ENCODE results near the gene LHX1.

LHX1 gene

DNA sequence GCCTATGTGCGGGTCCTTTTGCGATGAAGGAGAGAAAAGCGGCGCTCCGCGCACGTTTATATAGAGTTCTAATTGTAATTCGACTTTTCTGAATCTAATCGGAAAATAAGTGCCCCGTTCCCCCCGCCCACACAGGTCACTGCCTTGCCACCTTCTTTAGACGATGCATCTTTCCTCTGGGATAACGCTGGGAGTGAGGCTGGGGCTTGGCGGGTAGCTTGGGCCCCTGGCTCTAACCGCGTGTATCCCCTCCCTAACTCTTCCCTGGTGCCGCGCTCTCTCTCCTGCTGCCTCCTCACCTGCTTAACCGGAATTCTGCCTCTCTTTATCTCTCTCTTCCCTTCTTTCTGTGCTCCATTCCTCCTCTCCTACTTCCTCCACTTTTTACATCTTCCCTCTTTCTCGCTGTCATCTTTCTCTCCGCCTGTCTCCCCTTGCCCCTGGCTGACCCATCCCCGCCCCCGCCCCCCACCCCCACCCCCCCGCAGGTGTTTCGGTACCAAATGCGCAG, 2.6 kb downstream of the LHX1 start:
- DNase-seq = no peak

DNA sequence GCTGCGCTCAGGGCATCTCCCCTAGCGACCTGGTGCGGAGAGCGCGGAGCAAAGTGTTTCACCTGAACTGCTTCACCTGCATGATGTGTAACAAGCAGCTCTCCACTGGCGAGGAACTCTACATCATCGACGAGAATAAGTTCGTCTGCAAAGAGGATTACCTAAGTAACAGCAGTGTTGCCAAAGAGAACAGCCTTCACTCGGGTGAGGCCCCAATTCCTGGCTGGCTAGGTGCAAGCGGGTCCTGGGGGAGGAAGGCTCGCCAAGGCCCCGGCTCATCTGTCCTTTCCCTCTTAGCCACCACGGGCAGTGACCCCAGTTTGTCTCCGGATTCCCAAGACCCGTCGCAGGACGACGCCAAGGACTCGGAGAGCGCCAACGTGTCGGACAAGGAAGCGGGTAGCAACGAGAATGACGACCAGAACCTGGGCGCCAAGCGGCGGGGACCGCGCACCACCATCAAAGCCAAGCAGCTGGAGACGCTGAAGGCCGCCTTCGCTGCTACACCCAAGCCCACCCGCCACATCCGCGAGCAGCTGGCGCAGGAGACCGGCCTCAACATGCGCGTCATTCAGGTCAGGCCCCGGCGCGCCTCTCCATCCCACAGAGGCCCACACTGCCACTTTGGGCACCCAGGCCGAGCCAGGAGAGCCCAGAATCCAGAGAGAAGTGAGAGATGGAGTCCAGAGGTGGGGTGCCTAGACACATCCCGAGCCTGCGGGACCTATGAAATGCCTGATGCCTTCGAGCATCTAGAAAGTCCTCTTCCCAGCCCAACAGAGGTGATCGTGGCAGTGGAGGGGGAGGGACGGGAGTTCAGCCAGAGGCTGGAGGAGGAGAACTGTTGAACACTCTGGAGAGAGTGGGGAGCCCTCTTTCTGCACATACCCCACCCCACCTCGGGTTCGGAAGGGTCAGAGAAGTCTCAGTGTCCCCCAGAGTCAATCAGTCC, 3.3 kb downstream of the LHX1 start:
- DNase-seq = no peak

DNA sequence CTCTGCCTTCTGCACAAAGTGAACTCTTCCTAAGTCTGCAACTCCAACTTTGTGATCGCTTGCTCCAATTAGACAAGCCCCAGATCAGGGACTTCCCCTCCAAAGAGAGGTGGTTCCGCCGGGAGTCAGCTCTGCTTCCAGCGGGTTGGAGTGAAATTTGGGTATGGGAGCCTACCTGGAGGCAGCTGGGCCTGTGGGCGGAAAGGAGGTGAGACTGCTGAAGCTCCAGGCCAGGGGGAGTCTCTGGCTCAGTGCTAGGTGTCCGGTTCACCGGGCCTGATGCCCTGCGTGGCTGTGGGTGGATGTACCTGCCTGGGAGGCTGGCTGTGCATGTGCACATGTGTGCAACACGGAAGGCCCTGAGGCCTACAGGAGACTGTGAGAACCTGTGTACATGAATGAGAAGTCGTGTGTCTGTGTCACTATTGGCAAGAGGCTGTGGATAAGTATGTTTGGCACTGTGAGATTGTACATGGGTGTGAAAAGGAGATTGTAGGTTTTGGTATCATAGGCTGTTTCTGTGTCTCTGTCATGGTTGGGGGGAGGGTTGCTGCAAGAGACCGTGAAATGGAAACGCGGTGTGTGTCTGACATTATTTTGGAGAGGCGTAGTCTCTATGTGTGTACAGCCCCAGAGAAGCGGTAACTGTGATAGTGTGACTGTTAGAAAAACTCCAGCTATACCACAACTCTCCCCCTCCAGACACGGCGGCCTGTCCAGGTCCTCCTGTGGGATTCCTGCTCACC, 4.2 kb downstream of the LHX1 start:
- no peak for DNase-seq

DNA sequence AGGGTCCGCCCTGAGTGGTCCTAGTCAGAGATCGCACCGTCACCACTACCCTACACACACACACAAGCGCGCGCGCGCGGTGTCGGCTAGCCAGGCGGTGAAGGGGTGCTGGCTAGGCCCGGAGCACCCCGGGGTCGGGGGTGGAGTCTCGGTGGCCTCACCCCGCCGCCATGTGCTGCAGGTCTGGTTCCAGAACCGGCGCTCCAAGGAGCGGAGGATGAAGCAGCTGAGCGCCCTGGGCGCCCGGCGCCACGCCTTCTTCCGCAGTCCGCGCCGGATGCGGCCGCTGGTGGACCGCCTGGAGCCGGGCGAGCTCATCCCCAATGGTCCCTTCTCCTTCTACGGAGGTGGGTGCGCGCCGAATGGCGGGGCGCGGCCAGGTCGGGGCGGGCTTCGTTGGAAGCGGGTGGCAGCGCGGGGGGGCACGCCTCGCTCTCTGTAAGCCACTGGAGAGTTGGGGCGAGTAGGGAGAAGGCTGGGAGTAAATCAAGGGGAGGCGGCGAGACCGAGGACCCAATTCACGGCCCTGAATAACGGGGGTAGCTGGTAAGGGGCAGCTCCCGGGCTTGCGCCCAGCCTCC, 4.8 kb downstream of the LHX1 start:
- no peak for DNase-seq

DNA sequence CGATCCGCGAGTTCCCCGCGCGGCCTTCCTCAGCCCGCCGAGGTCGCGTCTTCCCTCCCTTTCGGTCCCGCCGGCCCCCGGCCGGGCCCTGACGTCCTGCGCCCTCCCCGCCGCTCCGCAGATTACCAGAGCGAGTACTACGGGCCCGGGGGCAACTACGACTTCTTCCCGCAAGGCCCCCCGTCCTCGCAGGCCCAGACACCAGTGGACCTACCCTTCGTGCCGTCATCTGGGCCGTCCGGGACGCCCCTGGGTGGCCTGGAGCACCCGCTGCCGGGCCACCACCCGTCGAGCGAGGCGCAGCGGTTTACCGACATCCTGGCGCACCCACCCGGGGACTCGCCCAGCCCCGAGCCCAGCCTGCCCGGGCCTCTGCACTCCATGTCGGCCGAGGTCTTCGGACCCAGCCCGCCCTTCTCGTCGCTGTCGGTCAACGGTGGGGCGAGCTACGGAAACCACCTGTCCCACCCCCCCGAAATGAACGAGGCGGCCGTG, 5.4 kb downstream of the LHX1 start:
- no peak for DNase-seq

DNA sequence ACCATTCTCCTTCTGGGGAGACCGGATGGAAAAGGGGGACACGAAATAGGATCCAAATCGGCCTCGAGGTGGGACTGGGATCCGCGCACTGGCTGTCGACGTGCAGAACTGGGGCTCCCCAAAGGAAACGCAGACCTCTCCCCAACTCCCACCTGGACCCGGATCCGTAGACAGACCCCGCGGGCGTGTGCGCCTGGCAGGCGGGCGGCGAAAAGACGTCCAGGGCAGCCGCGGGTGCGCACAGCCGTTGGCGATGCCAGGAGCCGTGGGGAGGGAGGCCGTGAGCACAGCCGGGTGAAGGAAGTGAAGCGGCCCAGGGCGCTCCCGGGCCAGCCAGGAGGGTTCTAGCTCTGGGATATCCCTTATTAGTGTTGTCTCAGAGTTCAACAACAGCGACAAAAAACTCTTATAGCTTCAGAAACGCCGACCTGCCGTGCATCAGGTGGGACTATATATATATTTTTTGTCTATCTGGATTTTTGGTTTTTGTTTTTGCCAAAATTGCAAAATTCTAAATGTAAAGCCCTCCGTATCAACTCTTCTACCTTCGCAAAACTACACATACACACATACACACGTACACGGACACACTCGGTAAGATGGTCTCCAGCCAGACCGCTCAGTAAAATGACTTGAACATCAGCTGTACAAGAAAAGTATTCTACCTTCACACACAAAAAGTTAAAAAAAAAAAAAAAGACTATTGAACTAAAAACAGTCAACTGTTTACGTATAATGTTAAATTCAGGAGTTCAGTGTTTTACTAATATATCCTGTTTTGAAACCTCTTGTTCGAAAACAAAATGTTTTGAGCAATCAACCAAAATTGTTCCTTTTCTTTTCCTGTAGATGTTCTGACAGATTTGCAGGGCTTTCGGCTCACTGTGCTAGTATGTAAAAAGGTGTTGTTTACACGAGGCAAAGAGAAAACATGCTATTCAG, 6.2 kb downstream of the LHX1 start:
- DNase-seq = no peak

DNA sequence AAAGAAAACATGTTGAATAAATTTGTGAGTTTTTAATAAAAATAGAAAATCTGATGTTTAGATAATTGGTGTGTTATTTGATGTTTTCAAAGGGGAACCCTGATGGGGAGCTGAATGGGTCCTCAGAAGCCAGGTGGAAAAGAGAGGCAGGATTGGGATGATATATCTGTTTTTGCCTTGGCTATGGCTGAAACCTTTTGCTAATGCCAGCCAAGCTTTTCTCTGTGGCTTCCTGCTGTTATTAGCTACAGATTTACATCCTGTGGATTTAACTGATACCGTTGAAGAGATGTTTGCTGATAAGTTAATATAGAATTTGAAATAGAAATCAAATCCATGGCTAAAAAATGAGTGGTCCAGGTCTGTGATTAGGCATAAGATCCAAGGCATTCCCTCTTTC, 7.3 kb downstream of the LHX1 start:
- DNase-seq = no peak

DNA sequence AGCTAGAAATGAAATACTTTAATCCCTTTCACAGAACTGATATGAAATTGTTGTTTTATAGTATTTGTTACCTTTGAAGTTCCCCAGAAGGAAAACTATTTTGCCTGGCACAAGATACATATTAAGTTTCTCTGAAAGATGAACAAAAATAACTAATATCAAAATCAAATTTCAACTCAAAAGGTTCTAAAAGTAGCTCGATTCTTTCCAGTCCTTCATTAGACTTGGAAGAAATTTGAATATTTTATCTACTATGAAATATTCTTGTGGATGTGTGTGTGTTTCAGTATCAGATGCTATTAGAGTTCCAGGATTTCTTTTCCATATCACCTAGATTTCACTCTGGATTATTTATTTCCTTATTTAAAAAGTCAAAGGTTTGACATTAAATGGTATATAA, 7.9 kb downstream of the LHX1 start:
- DNase-seq = no peak

DNA sequence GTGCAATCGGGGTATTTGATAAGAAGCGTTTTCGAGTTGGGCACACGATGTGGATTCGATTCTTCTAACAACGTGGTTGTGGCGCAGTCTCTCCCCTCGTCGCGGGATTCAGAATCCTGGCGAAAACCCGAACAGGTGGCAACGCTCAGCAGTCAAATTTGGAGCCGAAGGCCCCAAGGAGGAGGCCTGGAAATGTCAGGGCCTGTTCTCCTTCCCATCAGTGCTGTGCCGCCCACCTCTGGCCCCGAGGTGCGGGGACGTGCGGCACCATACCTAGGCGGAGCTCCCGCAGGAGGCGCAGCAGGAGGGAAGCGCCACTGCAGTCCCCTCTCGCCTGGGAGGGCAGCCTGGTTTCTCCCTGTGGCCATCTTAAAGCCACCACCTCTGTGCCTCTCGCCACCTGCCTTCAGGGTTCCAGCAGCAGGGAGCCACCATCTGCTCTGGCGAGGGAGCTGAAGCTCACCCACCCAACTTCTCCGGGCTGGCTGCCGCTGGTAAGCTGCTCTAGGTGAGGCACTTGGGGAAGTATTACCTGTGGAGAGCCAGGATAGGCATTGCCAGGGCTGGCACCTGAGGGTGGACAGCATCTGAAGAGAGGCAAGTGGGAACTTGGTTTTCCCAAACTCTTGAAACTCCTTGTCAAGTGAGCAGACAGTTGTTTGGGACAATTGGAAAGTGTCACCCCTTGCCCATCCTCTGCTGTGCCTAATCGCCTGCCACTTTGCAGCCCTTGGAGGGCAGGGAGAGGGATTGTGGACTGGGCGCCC, 8.9 kb downstream of the LHX1 start:
- no peak for DNase-seq

DNA sequence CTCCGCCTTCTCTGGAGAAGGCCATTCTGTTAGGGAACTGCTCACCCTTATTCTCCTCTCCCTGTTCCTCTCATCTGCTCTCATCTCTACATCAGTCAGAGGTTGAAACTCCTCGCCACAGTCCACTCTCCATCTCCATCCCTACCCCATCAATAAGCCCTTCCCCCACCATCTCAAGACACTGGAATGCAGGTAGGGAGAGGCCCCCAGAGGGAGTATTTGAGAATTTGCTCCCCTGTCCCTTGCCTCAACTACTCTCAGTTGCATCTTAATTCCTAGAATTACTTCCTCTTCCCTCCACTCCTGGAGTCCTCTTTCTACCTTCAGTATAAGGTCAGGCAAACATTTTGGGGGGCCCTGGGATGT, 9.4 kb downstream of the LHX1 start:
- no peak for DNase-seq

DNA sequence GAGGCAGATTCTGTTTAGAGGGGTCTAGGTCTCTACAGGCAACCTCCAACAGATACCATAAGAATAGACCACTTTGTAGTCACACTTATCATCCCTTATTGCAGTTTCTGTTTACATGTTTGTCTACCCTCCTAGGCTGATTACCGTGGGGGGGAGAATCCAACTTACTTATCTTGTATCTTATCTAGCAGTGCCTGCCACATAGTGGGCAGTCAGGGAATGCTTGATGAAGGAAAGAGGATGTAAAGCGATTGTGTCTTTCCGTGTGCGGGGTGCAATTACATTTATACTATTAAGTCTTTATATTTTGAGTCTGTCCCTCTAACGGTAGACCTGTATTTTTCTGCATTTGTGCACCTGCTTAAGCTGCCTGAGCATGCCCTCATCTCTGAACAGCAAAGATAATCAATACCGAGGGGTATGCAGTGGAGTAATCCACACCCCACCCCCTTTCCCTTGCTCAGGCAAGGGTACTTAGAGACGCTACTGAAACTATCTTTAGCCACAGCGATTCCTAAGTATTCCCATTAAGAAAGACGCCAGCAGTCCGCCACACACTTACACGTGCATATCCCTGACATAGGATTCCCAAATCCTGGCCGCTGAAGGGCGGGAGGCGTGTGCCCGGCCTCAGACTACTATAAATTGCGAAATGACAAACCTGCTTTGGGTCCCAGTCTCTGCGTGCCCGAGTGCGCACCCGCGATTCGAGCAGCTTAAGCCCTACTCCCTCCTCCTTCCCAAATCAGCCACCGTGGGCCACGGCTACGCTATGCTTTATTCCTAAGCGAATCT, 10.8 kb downstream of the LHX1 start:
- no peak for DNase-seq

DNA sequence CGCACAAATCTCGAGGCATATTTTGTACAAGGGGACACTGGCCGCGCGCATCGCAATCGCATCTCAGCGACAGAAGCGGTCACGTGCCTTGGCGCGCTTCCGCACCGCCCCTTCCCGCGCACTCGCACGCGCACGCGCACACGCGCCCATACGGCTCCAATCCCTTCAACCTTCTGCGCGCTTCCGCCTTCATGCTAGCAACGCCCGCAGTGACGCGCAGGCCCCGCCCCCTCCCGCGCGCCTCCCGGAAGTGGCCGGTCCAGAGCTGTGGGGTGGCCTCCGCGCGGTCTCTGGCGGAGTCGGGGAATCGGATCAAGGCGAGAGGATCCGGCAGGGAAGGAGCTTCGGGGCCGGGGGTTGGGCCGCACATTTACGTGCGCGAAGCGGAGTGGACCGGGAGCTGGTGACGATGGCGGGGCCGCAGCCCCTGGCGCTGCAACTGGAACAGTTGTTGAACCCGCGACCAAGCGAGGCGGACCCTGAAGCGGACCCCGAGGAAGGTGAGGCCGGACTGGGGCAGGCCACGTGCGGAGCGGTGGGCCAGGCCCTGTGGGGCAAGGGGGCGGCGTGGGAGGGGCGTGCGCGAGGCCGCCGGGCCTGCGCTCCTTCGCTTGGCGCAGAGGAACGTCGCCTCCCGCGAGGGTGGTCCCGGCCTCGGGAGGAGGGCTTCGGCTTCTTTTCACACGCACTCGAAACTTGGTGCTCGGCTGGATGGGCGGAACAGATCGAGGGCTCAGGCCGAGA, 11.6 kb downstream of the LHX1 start, which contains the start of gene AATF:
Gene AATF, plus strand, starts transcription at position 238 of the 744 bp plus-strand sequence. Its CDS starts 172 bp downstream, at position 410.
- DNase-seq = peak; percentile 97

DNA sequence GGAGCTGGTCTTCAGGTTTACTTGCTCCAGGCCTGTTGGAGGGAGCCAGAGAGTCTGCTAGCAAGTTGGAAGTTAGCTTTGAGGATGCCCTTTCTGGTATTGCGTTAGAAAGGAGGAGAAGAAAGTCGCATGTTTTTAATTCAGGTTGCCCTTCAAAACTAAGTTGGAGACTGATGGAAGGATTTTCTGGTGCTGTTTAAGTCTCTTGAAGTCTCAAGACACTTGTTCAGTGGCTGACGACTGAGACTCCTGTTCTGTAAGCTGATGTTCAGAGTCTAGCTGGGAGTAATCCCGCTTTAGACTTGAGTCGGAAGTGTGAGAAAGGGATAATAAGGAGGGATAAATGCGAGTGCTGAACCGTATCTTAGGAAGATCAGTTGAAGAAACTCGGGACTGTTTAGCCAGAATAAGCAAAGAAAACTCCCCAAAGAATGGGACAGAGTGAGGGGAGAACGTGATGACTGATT, 12.2 kb downstream of the LHX1 start:
- no peak for DNase-seq

DNA sequence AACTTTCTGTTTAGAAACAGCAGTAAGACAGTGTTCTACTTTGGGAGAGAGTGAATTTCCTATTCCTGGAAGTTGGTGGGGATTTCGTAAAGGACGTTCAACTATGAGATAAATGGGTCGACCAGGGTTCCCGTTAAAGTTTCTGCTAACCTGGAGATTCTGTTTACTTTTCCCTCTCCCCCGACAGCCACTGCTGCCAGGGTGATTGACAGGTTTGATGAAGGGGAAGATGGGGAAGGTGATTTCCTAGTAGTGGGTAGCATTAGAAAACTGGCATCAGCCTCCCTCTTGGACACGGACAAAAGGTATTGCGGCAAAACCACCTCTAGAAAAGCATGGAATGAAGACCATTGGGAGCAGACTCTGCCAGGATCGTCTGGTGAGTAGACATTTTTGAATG, 12.8 kb downstream of the LHX1 start:
- no peak for DNase-seq

DNA sequence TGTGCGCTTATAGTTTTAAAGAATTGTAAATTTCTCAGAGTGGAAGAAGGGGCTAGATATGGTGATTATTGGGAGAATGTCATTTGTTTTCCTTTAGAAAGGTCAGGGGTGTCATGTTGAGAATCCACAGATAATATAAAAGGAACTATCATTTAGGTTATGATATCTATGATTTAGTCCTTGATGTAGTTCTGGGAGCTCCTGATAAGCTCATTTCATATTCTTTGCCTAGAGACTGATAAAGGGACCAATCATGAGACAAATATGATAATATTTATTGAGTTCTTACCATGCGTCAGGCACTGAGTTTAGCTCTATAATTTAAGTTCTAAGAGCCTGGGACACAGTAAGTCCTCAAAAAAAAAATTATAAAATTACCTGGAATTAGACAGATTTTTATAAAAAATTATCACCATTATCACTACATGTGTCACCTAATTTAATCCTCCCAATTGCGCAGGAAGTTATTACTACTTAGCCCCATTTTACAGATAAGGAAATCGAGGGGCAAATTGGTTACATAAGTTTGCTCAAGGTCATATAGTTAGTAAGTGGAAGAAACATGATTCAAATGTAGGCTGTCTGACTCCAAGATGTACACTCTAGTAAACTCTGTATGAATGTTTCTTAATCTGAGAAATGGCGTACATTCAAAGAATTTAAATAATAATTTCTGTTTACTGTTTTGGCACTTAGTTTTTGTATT, 14.0 kb downstream of the LHX1 start:
- DNase-seq = no peak

DNA sequence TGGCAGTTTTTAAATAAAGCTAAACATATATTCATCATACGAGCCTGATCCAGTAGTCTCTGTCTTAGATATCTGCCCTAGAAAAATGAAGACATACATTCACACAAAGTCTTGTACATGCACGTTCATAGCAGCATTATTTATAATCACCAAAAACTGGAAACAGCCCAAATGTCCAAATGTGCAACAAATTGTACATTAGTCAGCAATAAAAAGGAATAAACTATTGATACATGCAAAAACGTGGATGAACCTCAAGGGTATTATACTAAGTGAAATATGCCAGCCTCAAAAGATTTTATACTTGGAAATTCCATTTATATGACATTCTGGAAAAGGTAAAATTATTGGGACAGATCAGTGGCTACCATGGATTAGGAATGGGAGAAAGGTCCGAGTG, 34.2 kb downstream of the LHX1 start:
- no peak for DNase-seq

DNA sequence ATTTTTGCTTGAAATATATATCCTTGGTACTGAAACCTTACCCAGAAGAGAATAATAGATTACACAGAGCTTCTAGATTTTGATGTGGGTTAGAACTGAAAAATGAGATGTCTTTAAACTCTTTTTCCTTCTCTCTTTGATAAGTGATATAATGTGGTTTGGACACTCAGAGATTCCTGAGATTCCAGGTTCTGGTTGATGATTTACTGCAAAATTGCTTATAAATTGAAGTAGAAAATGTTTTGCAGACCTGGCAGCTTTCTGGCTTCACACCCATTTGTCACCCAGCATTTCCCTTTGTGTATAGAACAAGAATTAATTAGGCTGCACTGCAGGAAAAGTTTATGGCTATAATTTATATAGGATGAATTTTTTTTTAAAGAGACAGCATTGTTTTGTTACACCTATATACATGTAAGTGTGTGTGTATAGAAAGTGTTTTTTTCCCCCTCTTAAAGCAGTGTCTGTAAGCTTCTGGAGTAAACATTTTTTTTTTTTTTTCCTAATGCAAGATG, 35.0 kb downstream of the LHX1 start:
- DNase-seq = no peak

DNA sequence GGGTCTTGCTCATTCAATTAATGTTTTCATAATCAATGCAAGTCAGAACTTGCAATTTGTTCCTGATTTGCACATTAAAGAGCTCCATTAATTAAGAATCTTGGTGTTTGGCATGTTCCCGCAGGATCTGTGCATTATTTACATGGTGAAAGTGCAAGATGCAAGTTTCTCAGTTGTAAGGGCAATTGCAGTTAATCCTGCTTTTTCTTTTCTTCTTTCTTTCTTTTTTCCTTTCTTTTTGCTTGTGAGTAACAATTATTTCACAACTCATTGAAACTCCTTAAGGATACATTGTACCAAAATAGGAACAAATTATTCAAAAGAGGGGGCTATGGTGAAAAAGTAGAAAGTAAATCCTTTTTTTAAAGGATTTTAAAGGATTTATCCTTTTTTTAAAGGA, 35.6 kb downstream of the LHX1 start:
- DNase-seq = no peak

Measured in CD4-positive, alpha-beta T cell treated with Interleukin-6 for 4 hours (primary cell).